Suprapubic skin (tissue), 4 donors: ENCODE results near the gene GOLT1A.

Experiments used
- CTCF ChIP-seq, 2 donors: fragments of 200-600 bp in 1 of 2; fragments of 450-650 bp in 1 of 2; sonication (generic) in 1 of 2; IDR thresholded peaks; one replicate each; pipeline ENCODE4 v1.5.1; 2016 to 2019; ENCODE audit warnings: antibody characterized with exemption in 2 of 2, mild to moderate bottlenecking in 1 of 2, moderate library complexity in 1 of 2
- POLR2A ChIP-seq, 2 donors: fragments of 450-650 bp; IDR thresholded peaks; one replicate each; pipeline ENCODE4 v1.6.1; 2017; ENCODE audit warnings: antibody characterized with exemption in 2 of 2, mild to moderate bottlenecking in 2 of 2, moderate library complexity in 2 of 2
- POLR2AphosphoS5 ChIP-seq, 3 donors: sonication (generic); formaldehyde crosslinking; IDR thresholded peaks; one replicate each; pipeline ENCODE4 v1.6.1; 2017; ENCODE audit warnings: antibody characterized with exemption in 3 of 3

DNA sequence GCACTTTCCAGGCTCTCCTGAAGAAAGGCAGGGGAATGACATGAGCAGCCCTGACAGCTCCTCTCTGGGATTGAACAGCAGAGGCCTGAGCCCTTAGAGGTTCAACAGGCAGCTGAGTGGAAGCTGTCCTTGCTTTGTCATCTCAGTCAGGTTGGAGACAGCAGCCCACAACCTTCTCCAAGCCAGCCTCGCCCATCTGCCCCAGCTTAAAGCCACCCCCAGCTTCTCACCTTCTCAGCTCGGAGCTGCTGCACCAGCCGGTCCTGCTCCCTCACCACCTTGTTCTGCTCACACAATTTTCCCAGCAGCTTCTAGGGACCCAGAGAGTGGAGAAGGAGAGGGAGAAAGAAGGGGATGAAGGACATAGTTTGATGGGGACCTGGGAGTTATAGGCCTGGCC is 35.2 kb upstream of the GOLT1A start:
- TF ChIP-seq CTCF (IDR thresholded peaks at IDR 0.05) (no peak), POLR2A (IDR thresholded peaks at IDR 0.05) (no peak), POLR2AphosphoS5 (IDR thresholded peaks at IDR 0.05) (no peak)
